Testis (tissue), 2 donors: ENCODE results near the gene SNORC.

Experiments used
- POLR2A ChIP-seq: fragments of 450-650 bp; IDR thresholded peaks from one replicate; pipeline ENCODE4 v1.6.1; 2017; ENCODE audit warnings: antibody characterized with exemption, mild to moderate bottlenecking, moderate library complexity
- TF ChIP-seq, protein P1 (sequence below), 3 experiments: fragments of 450-650 bp in 2 of 3; fragments of 200-600 bp in 1 of 3; sonication (generic) in 1 of 3; IDR thresholded peaks; one replicate each; pipeline ENCODE4 v1.5.1; 2016 to 2019; ENCODE audit warnings: antibody characterized with exemption in 3 of 3, mild to moderate bottlenecking in 2 of 3, moderate library complexity in 1 of 3

DNA sequence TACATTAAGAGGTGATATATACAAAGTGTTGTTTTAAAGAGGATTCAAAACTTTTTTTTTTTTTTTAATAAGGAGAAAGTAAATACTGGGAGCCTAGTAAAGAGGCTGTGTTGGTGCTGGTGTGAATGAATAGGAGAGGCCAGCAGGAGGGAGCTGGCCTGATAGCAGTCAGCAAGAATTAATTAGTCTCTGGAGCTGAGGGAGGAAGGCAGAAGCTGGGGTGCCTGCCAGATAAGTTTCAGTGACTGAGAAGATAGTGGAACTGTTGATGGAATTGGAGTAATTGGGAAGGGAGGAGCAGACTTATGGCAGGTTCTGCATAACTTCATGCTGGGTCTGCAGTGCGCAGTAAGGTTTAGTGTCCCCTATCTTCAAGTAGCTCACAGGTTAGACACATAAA lies 36.2 kb upstream of the SNORC start:
- TF ChIP-seq, protein P1, sequence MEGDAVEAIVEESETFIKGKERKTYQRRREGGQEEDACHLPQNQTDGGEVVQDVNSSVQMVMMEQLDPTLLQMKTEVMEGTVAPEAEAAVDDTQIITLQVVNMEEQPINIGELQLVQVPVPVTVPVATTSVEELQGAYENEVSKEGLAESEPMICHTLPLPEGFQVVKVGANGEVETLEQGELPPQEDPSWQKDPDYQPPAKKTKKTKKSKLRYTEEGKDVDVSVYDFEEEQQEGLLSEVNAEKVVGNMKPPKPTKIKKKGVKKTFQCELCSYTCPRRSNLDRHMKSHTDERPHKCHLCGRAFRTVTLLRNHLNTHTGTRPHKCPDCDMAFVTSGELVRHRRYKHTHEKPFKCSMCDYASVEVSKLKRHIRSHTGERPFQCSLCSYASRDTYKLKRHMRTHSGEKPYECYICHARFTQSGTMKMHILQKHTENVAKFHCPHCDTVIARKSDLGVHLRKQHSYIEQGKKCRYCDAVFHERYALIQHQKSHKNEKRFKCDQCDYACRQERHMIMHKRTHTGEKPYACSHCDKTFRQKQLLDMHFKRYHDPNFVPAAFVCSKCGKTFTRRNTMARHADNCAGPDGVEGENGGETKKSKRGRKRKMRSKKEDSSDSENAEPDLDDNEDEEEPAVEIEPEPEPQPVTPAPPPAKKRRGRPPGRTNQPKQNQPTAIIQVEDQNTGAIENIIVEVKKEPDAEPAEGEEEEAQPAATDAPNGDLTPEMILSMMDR (IDR thresholded peaks at IDR 0.05) = no peak
- TF ChIP-seq POLR2A = no peak
